ENCODE data around the gene SLC25A23. TPM values are rescaled to one million over a fixed set of nuclear protein-coding genes. Genes with fewer than 3 reads are reported as not detected.

Gene SLC25A23
- total RNA-seq, 1 donor from 2014 or later, result 89.9 TPM

Small RNA genes lying within 50 kb of the gene (microRNA-seq; reads per million reads assigned to microRNA genes)
- gene MIR3940 (not detected), gene MIR6790 (not detected)

Other genes with a start within 250 kb of the SLC25A23 start
- gene MLLT1, start 179.8 kb downstream of the SLC25A23 start, total RNA-seq, result 40.1 TPM
- gene ACER1, start 126.2 kb downstream of the SLC25A23 start, total RNA-seq, result not detected
- gene CLPP, start 98.3 kb downstream of the SLC25A23 start, total RNA-seq, result 80.3 TPM
- 134 TPM for gene ALKBH7, start 87.0 kb downstream of the SLC25A23 start, total RNA-seq
- 1.1 TPM for gene PSPN, start 83.9 kb downstream of the SLC25A23 start, total RNA-seq
- gene GTF2F1, start 66.6 kb downstream of the SLC25A23 start, total RNA-seq, result 29.6 TPM
- gene KHSRP, start 35.0 kb downstream of the SLC25A23 start, total RNA-seq, result 87.9 TPM
- 0.16 TPM for gene SLC25A41, start 26.0 kb downstream of the SLC25A23 start, total RNA-seq
- gene CRB3, start 4.5 kb upstream of the SLC25A23 start, total RNA-seq, result not detected
- 0.92 TPM for gene DENND1C, start 22.0 kb upstream of the SLC25A23 start, total RNA-seq
- gene TUBB4A, start 42.5 kb upstream of the SLC25A23 start, total RNA-seq, result 6.2 TPM
- 0.78 TPM for gene TNFSF9, start 71.2 kb upstream of the SLC25A23 start, total RNA-seq
- gene CD70, start 131.4 kb upstream of the SLC25A23 start, total RNA-seq, result not detected
- gene TNFSF14, start 210.4 kb upstream of the SLC25A23 start, total RNA-seq, result 0.73 TPM

All from Right ventricle myocardium inferior (tissue), 1 donor.